K562 treated with DMSO at 1 percent for 12 hours (cell line): ENCODE measurements around the gene MOSPD2. TPM values are rescaled to one million over a fixed set of nuclear protein-coding genes. Genes with fewer than 3 reads are reported as not detected.

Source experiments
- total RNA-seq: library from RNA; unstranded; fragments of 300-600 nt; gene quantifications from 2 replicates; pipeline ENCODE4 v1.2.3, GENCODE V29; 2022; ENCODE audit not compliant: insufficient read depth

Gene MOSPD2
- total RNA-seq: 4.7 and 10.3 TPM in 2 replicates

GRCh38 chrX:14872851-14873675 lies at the start of gene MOSPD2, which contains the start of gene FANCB:
Gene MOSPD2, plus strand, starts transcription at chrX:14873421. Its CDS starts 108 bp downstream, at chrX:14873529.
Gene FANCB, minus strand, starts transcription at chrX:14873069. Its CDS starts 7,559 bp downstream, at chrX:14865510.

Other genes starting within 250 kb of the MOSPD2 start
- gene FANCB, start 352 bp upstream of the MOSPD2 start, total RNA-seq: 1.4 and 8.1 TPM in 2 replicates